B cell (primary cell): ENCODE measurements around the gene KCND2. TPM values are rescaled to one million over a fixed set of nuclear protein-coding genes. Genes with fewer than 3 reads are reported as not detected.

ENCODE experiments used
- ATAC-seq: fragments of 200-7000 bp; cut with Tn5 transposase; one replicate; pipeline ENCODE4 v1.10.0; 2021; ENCODE audit warnings: low read depth, mild to moderate bottlenecking, moderate number of reproducible peaks, moderate library complexity
- CTCF ChIA-PET: fragments of 350-600 bp; sonication (Branson Sonifier 250); formaldehyde crosslinking; loops from one replicate; lab custom pipeline; 2021; ENCODE audit warnings: antibody characterized with exemption, inconsistent platforms; lab: Charles Lee
- POLR2A ChIA-PET: fragments of 350-600 bp; sonication (Branson Sonifier 250); formaldehyde crosslinking; loops from one replicate; lab custom pipeline; 2021; ENCODE audit warnings: antibody characterized with exemption; lab: Charles Lee
- DNase-seq: peaks from one replicate; pipeline ENCODE4 v3.0.0; 2013
- H2AFZ ChIP-seq: 2 replicates; pipeline ENCODE4 v1.6.1; 2012; ENCODE audit warnings: mild to moderate bottlenecking, low read depth, low read length; ENCODE audit not compliant: insufficient read depth, poor library complexity, severe bottlenecking
- H3K27ac ChIP-seq, 2 donors: 1 replicate in 1 of 2; 2 replicates in 1 of 2; pipeline ENCODE4 v1.5.1; 2012 to 2013; ENCODE audit warnings: low read length in 2 of 2, mild to moderate bottlenecking in 2 of 2, moderate library complexity in 1 of 2
- H3K27me3 ChIP-seq, 4 experiments: fragments of 200-600 bp in 1 of 4; sonication (generic) in 1 of 4; replicated peaks in 1 of 4; 1 replicate in 2 of 4; 2 replicates in 2 of 4; pipeline versions ENCODE4 v1.6.1 to v1.7.0; 2013 to 2016; ENCODE audit warnings: low read length in 3 of 4, mild to moderate bottlenecking in 2 of 4, mixed read lengths in 1 of 4, moderate library complexity in 1 of 4; ENCODE audit not compliant: insufficient read depth in 4 of 4, control insufficient read depth in 3 of 4; ENCODE audit errors: control extremely low read depth in 1 of 4
- H3K36me3 ChIP-seq, 2 experiments: replicated peaks in 1 of 2; 1 replicate in 1 of 2; 2 replicates in 1 of 2; pipeline versions ENCODE4 v1.6.1 to v1.7.1; 2013; ENCODE audit warnings: low read length in 1 of 2; ENCODE audit not compliant: insufficient read depth in 2 of 2, control insufficient read depth in 1 of 2; ENCODE audit errors: control extremely low read depth in 1 of 2, extremely low read depth in 1 of 2
- H3K4me1 ChIP-seq, 2 donors: fragments of 200-600 bp in 1 of 2; sonication (generic) in 1 of 2; 1 replicate in 1 of 2; 2 replicates in 1 of 2; pipeline versions ENCODE4 v1.5.1 to v1.6.1; 2013 to 2017; ENCODE audit warnings: low read length in 2 of 2; ENCODE audit not compliant: control insufficient read depth in 2 of 2, insufficient read depth in 2 of 2
- H3K4me2 ChIP-seq: replicated peaks from 2 replicates; pipeline ENCODE3; 2012; ENCODE audit warnings: mild to moderate bottlenecking, low read depth, low read length; ENCODE audit not compliant: poor library complexity, severe bottlenecking
- H3K4me3 ChIP-seq, 5 experiments: fragments of 200-600 bp in 1 of 5; sonication (generic) in 1 of 5; 1 replicate in 3 of 5; 2 replicates in 2 of 5; pipeline versions ENCODE4 v1.5.1 to v1.7.0; 2011 to 2016; ENCODE audit warnings: low read length in 4 of 5, mild to moderate bottlenecking in 4 of 5, low read depth in 2 of 5, control low read depth in 1 of 5, moderate library complexity in 1 of 5; ENCODE audit not compliant: insufficient read depth in 1 of 5; ENCODE audit errors: control extremely low read depth in 1 of 5, extremely low read depth in 1 of 5
- H3K79me2 ChIP-seq: fragments of 200-600 bp; sonication (generic); one replicate; pipeline ENCODE4 v1.6.0; 2016; ENCODE audit warnings: low read length; ENCODE audit not compliant: control insufficient read depth, insufficient read depth
- H3K9ac ChIP-seq: fragments of 200-600 bp; sonication (generic); 2 replicates; pipeline ENCODE4 v1.6.1; 2017; ENCODE audit warnings: mild to moderate bottlenecking, low read length, moderate library complexity
- H3K9me3 ChIP-seq, 3 donors: one replicate each; pipeline versions ENCODE4 v1.6.1 to v1.7.1; 2013; ENCODE audit warnings: low read length in 2 of 3; ENCODE audit not compliant: control insufficient read depth in 2 of 3, insufficient read depth in 1 of 3; ENCODE audit errors: control extremely low read depth in 1 of 3
- H4K20me1 ChIP-seq: 2 replicates; pipeline ENCODE4 v1.6.0; 2012; ENCODE audit warnings: mild to moderate bottlenecking, low read length; ENCODE audit not compliant: insufficient read depth, control insufficient read depth, poor library complexity, severe bottlenecking
- H3K27ac Mint-ChIP-seq: one replicate; pipeline ENCODE4 v1.8.0; 2021; ENCODE audit warnings: mixed read lengths
- H3K27me3 Mint-ChIP-seq: one replicate; pipeline ENCODE4 v1.8.0; 2021; ENCODE audit warnings: mixed read lengths
- H3K4me1 Mint-ChIP-seq: one replicate; pipeline ENCODE4 v1.8.0; 2021; ENCODE audit warnings: mixed read lengths
- H3K4me3 Mint-ChIP-seq: one replicate; pipeline ENCODE4 v1.8.0; 2021; ENCODE audit warnings: mixed read lengths
- H3K9me3 Mint-ChIP-seq: one replicate; pipeline ENCODE4 v1.8.0; 2022; ENCODE audit warnings: mixed read lengths; ENCODE audit not compliant: insufficient read depth
- CTCF ChIP-seq: fragments of 200-600 bp; IDR thresholded peaks from one replicate; pipeline ENCODE4 v1.8.0; 2022; ENCODE audit warnings: antibody characterized with exemption, mild to moderate bottlenecking
- EZH2 ChIP-seq: IDR thresholded peaks from 2 replicates; pipeline ENCODE4 v1.6.1; 2012; ENCODE audit warnings: borderline replicate concordance, low read depth, mild to moderate bottlenecking, moderate library complexity, low read length; ENCODE audit not compliant: insufficient read depth, poor library complexity, severe bottlenecking
- WGBS: methylation state at CpG from one replicate; pipeline ENCODE4 v1.1.5; 2013; ENCODE audit warnings: missing lambda C conversion rate; ENCODE audit not compliant: insufficient coverage; 5-methylcytosine and 5-hydroxymethylcytosine counted together
- intact Hi-C: fragments of 100-400 bp; cut with micrococcal nuclease; formaldehyde crosslinking; loops from one replicate; pipeline ENCODE4 v1.10.0; 2022
- polyA plus RNA-seq: library from polyadenylated mRNA; depleted of rRNA; stranded (reverse); fragments of >200 nt; gene quantifications from 2 replicates; pipeline ENCODE4 v1.2.3, GENCODE V29; 2012
- total RNA-seq, 2 donors: library from RNA; stranded (reverse); fragments of 120-200 nt in 1 of 2; gene quantifications; 1 replicate in 1 of 2; 2 replicates in 1 of 2; pipeline versions ENCODE4 v1.2.3 to v1.2.4, GENCODE V29; 2013 to 2022

KCND2 gene
- total and polyA plus RNA-seq, 2 donors (not counting 1 experiment from before 2014, with no cell fraction given) = not detected

- TF ChIP-seq EZH2 (no peak), CTCF (no peak)
- Histone ChIP-seq H3K4me1 (no peaks in the 10 kb centered on the region), H3K9ac (no peak overlapping the region), H3K36me3 (no peaks in the 10 kb centered on the region), H3K4me2 (no peak overlapping the region), H4K20me1 (no peaks in the 10 kb centered on the region), H3K79me2 (no peaks in the 10 kb centered on the region), H3K27me3 (peaks cover 0 to 8% (median 0%) of the 10 kb centered on the region in 4 experiments), H2AFZ (no peak overlapping the region), H3K27ac (no peak overlapping the region), H3K4me3 (no peak overlapping the region), H3K9me3 (peaks cover 0 to 12% (median 0%) of the 10 kb centered on the region in 3 donors)
- Mint-ChIP-seq H3K27ac (no peak overlapping the region), H3K4me1 (no peaks in the 10 kb centered on the region), H3K4me3 (no peak overlapping the region), H3K27me3 (peaks cover 14% of the 10 kb centered on the region), H3K9me3 (no peaks in the 10 kb centered on the region)
- CTCF ChIA-PET = no interaction called here
- DNase-seq (no peak), ATAC-seq (no peak)
- POLR2A ChIA-PET = no interaction called here
- 100% methylated on average over 2 of the region's 3 CpGs for WGBS
- intact Hi-C loops = no loop called here
These were observed 5.8 kb downstream of the KCND2 start for GRCh38 chr7:120278773-120279172.

- Mint-ChIP-seq H3K4me3 (no peak overlapping the region), H3K27ac (no peak overlapping the region), H3K27me3 (no peaks in the 10 kb centered on the region), H3K4me1 (no peaks in the 10 kb centered on the region), H3K9me3 (no peaks in the 10 kb centered on the region)
- Histone ChIP-seq H3K4me2 (no peak overlapping the region), H3K4me1 (no peaks in the 10 kb centered on the region), H3K9ac (no peak overlapping the region), H3K27ac (no peak overlapping the region), H3K36me3 (no peaks in the 10 kb centered on the region), H2AFZ (no peak overlapping the region), H3K9me3 (no peaks in the 10 kb centered on the region), H3K27me3 (no peaks in the 10 kb centered on the region), H3K4me3 (no peak overlapping the region), H4K20me1 (no peaks in the 10 kb centered on the region), H3K79me2 (no peaks in the 10 kb centered on the region)
- WGBS = 100% methylated on average over 1 of the region's 3 CpGs
- TF ChIP-seq CTCF (no peak), EZH2 (no peak)
- no peak for DNase-seq
- ChIA-PET CTCF (no interaction called here), POLR2A (no interaction called here)
- intact Hi-C loops = no loop called here
- ATAC-seq = no peak
These were observed 7.8 kb downstream of the KCND2 start for GRCh38 chr7:120280743-120281142.
